Cardiac fibroblast (primary cell): ENCODE measurements around the gene PDCD1.
"Not testable (repeated sequence)": the region's sequence is repeated elsewhere in the genome, so short reads cannot be mapped to it uniquely, and the experiment has no call there.

Source experiments
- DNase-seq, 2 donors: peaks; one replicate each; pipeline versions ENCODE4 v3.0.0 to v3.0.0-alpha.2; 2010; ENCODE audit warnings: low read depth in 2 of 2
- H3K4me3 ChIP-seq, 2 donors: replicated peaks in 1 of 2; 1 replicate in 1 of 2; 2 replicates in 1 of 2; pipeline ENCODE4 v1.5.1; 2011; ENCODE audit warnings: low read depth in 2 of 2, low read length in 2 of 2, mild to moderate bottlenecking in 2 of 2, moderate library complexity in 1 of 2
- TF ChIP-seq, protein P1 (sequence below): IDR thresholded peaks from one replicate; pipeline ENCODE4 v1.5.1; 2011; ENCODE audit warnings: low read depth, mild to moderate bottlenecking, low read length, inconsistent platforms

Gene PDCD1

DNA sequence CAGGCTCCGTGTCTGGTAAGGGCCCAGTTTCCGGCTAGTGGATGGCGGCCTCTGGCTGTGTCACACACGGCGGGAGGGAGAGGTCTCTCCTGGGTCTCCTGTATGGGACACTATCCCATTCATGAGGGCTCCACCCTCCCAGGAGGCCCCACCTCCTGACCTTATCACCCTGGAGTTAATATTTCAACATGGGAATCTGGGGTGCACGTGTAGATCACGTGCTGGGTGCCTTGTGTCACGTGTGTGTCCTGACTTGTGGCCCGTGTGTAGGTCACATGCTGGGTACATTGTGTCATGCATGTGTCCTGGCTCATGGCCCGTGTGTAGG lies 39.8 kb downstream of the PDCD1 start:
- DNase-seq = no peak
- TF ChIP-seq, protein P1, sequence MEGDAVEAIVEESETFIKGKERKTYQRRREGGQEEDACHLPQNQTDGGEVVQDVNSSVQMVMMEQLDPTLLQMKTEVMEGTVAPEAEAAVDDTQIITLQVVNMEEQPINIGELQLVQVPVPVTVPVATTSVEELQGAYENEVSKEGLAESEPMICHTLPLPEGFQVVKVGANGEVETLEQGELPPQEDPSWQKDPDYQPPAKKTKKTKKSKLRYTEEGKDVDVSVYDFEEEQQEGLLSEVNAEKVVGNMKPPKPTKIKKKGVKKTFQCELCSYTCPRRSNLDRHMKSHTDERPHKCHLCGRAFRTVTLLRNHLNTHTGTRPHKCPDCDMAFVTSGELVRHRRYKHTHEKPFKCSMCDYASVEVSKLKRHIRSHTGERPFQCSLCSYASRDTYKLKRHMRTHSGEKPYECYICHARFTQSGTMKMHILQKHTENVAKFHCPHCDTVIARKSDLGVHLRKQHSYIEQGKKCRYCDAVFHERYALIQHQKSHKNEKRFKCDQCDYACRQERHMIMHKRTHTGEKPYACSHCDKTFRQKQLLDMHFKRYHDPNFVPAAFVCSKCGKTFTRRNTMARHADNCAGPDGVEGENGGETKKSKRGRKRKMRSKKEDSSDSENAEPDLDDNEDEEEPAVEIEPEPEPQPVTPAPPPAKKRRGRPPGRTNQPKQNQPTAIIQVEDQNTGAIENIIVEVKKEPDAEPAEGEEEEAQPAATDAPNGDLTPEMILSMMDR = no peak
- no peak overlapping the region for H3K4me3 ChIP-seq

DNA sequence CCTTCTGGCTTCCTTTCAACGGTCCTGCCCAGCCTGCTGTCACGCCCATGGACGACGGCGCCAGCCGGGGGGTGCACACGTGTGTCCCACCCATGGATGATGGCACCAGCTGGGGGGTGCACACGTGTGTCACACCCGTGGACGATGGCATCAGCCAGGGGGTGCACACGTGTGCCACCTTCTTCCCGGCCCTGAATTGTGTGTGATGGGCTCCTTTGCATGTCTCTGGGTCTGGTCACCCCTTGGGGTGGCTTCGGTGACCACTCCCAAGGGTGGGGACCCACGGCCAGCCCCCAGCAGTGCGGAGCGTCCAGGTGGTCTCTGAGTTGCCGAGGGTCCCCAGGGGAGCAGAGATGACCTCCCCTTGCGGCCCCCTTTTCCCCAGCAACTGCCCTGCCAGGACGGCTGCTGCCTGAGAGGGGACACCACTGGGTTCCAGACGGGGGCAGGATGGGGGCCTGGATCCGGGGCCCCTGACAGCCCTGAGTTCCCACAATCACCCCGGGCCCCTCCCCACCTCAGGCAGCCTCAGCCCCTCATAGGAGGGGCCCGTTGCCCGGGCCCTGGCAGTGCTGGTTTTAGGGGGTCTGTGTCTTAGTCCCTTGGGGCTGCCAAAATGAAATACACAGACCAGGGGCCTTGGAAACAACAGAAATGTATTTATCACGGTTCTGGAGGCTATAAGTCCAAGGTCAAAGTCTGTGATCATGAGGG lies 40.3 kb downstream of the PDCD1 start:
- no peak overlapping the region for H3K4me3 ChIP-seq
- no peak for DNase-seq
- TF ChIP-seq, protein P1 = no peak

DNA sequence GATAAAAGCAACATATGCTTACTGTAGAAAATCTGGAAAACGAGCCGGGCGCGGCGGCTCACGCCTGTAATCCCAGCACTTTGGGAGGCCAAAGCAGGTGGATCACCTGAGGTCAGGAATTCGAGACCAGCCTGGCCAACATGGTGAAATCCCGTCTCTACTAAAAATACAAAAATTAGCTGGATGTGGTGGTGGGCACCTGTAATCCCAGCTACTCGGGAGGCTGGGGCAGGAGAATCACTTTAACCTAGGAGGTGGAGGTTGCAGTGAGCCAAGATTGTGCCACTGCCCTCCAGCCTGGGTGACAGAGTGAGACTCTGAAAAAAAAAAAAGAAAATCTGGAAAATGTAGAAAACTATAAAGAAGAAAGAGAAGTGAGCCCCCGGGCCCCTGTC lies 40.9 kb downstream of the PDCD1 start:
- not testable (repeated sequence) for DNase-seq, H3K4me3 ChIP-seq

GRCh38 chr2:241817126-241817820 lies 41.4 kb downstream of the PDCD1 start:
- no peak for DNase-seq
- H3K4me3 ChIP-seq = no peak overlapping the region
- TF ChIP-seq, protein P1 = no peak

DNA sequence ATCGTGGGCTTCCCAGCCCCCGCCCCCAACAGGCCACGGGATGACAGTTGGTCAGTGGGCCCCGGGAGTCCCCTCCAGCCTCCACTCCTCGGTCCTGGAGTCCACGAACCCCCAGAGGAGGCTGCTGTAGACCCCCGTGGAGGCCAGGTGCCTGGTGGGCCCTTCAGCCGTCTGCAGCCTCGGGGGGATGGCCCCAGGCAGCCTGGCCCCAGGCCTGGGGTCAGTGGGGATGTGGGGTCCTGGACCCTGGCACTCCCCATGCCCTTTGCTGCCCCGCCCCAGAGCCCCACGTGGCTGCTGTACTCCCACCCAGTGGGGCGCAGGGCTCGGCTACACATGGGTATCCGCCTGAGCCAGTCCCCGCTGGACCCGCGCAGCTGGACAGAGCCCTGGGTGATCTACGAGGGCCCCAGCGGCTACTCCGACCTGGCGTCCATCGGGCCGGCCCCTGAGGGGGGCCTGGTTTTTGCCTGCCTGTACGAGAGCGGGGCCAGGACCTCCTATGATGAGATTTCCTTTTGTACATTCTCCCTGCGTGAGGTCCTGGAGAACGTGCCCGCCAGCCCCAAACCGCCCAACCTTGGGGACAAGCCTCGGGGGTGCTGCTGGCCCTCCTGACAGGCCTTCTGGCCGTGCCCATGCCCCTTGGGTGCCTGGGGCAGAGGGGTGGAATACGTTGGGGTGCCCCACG lies 42.1 kb downstream of the PDCD1 start:
- no peak overlapping the region for H3K4me3 ChIP-seq
- DNase-seq = no peak

DNA sequence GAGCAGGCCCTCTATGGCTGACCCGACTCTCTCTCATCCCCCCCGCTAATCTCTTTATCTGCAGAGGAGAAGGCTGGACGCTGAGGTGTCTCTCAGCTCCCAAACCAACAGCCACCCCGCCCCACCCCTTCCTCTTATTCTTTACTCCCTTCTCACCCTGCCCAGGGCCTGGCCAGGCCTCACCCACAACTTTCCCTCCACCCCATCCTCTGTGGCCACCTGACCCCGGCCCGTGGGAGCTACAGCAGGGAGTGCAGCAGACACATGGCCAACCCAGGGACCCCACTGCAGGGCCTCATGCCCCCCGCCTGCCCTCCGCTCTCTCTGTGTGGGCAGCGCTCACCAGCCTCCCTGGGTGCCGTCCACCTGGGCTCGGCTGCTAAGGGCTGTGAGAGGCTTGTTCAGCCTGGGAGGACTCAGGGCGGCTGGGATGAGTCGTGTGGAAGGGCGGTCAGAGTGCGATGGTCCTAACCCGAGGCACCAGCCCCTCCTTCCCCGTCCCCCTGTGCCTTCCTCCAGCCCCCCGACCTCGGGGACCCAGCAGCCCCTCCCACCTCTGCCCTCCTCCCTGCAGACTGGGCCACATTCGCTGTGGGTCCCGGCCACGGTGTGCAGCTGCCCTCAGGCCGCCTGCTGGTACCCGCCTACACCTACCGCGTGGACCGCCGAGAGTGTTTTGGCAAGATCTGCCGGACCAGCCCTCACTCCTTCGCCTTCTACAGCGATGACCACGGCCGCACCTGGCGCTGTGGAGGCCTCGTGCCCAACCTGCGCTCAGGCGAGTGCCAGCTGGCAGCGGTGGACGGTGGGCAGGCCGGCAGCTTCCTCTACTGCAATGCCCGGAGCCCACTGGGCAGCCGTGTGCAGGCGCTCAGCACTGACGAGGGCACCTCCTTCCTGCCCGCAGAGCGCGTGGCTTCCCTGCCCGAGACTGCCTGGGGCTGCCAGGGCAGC lies 42.9 kb downstream of the PDCD1 start:
- DNase-seq = no peak
- H3K4me3 ChIP-seq = no peak overlapping the region
- TF ChIP-seq, protein P1 = no peak

More for the DNA sequence above, 42.1 kb downstream of the PDCD1 start:
- TF ChIP-seq, protein P1 = no peak
